Posterior cingulate gyrus (tissue), 11 donors: ENCODE data around the gene TBC1D2B.
"Not testable (repeated sequence)": the region's sequence is repeated elsewhere in the genome, so short reads cannot be mapped to it uniquely, and the experiment has no call there.

Experiments
- DNase-seq, 10 donors: peaks; one replicate each; pipeline versions ENCODE4 v3.0.0 to v3.0.0-alpha.2; 2020 to 2021; ENCODE audit warnings: mixed read lengths in 3 of 10
- intact Hi-C: fragments of 100-400 bp; cut with DNase I; formaldehyde crosslinking; loops from one replicate; pipeline ENCODE4 v1.15.1; 2023

The TBC1D2B gene

GRCh38 chr15:77994893-77995536 is 82.5 kb downstream of the TBC1D2B start:
- DNase-seq = peak in 4 of 10 donors; percentile 1 to 92 (median 38)
- intact Hi-C loops = not testable (repeated sequence)

DNA sequence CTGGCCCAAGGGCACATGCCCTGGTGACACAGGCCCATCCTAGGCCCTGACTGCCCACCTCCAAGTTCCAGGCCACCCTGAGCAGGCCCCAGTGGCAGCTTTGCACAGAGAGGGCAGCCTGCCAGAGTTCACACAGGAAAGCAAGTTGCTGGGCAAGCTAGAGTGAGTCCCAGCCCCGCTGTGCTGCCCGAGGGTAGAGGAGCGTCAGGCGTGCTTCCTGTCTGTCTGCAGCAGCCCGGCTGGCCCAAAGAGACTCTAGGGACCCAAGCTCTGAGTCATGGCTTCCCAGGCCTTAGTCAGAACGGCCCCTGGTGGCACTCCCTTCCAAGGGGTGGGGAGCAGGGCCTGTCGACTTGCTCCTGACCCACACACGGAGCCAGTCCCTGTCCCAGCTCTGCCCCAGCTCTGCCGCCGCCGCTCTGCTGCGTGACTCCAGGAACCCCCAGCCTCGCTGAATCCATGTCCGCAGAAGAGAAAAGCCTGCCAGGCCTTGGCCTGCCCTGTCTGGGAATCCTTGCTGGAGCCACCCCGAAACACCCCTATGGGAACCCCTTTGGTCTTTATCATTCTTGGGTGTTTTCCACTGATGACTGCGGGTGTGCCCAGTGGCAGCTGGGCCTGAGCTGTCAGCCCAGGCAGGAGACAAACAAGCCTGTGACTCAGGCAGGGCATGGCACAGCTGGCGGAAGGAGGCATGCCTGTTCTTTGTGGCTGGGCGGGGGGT is 83.4 kb downstream of the TBC1D2B start:
- DNase-seq = peak in 7 of 10 donors; percentile 23 to 93 (median 49)
- intact Hi-C loops = not testable (repeated sequence)

GRCh38 chr15:77993374-77993911 is 84.1 kb downstream of the TBC1D2B start:
- peak in 2 of 10 donors; percentile 8 to 80 for DNase-seq
- intact Hi-C loops = no loop called here

- intact Hi-C loops = no loop called here
- peak in 2 of 10 donors; percentile 7 to 68 for DNase-seq
Measured at GRCh38 chr15:77992356-77993222, 84.9 kb downstream of the TBC1D2B start.

DNA sequence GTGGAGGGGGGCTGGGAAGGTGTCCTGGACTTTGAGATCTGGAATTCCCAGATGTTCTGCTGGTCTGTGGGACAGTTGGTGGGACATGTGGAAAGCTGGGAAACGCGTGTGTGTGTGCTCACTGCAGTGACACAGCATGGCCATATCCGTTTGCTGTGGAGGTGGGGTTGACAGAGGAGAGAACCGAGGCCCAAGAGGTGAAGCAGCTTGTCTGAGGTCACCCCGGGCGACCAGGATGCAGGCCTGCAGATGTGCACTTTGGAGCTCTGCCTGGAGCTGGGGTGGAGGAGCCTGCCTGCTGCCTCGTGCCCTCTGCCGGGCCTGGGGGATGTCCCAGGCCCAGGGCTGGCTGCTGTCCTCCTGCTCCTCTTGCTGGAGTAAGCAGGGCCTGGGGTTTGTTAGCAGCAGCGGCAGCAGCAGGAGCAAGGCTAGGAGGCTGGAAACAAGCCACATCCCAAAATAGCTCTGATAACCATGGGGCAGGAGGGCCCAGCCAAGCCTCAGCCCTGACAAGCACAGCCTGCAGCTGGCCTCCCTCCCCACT is 85.8 kb downstream of the TBC1D2B start:
- DNase-seq = peak in 7 of 10 donors; percentile 32 to 93 (median 44)

DNA sequence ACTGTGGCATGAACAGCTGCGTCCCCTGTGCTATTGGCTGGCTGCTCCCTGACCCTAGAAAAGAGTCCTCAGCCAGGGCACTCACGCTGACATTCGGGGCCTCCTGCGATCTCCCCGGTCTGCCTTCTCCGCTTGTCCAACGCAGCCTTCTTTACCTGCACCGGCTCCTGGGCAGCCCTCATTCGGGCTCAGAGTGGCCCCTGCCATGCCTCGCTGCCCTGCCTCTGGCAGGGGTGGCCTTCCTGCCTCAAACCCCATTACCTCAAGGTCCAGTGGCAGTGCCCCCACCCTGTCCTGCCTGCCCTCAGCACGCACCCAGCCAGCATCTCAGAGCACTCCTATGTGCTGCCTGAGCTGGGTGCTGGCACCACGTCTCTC is 86.5 kb downstream of the TBC1D2B start:
- peak in 2 of 10 donors; percentile 7 to 40 for DNase-seq
- intact Hi-C loops = no loop called here

More for the DNA sequence above, 85.8 kb downstream of the TBC1D2B start:
- intact Hi-C loops = not testable (repeated sequence)

DNA sequence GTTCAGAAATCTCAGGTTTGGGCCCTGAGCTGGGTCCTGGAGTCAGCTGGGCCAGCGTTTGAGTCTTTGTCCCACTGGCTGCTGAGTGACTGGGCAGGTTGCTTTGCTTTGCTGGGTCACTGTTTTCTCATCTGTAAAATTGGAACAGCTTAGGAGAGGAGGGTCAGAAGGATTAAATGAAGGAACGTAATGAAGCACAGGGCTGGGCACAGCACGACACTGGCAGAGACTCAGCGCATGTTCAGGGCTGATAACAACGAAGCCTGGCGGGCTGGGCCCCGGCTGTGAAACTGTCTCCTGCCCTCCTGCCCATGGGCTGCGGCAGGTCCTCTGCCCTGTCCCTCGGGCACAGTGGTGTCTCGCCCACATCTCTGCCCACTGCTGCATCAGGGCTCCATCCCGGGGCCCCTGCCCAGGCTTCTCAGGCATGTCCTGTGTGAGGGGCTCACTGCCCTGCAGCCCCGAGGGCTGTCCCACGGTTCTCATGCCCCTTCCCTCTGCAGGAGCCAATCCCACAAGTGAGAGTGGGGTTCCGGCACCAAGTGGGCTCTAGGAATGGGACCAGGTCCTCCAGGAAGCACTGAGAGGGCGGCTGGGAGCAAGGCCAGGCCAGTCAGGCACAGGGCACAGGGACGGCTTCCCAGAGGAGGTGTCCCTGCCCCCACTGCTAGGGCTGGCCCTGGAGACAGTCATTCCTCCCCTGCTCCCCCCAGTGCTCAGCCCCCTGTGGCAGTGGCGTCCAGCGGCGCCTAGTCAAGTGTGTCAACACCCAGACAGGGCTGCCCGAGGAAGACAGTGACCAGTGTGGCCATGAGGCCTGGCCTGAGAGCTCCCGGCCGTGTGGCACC is 88.0 kb downstream of the TBC1D2B start:
- intact Hi-C loops = no loop called here
- DNase-seq = peak in 1 of 10 donors; percentile 66

- intact Hi-C loops = no loop called here
- DNase-seq = peak in 1 of 10 donors; percentile 80
Measured at GRCh38 chr15:77988347-77989295, 88.9 kb downstream of the TBC1D2B start.

DNA sequence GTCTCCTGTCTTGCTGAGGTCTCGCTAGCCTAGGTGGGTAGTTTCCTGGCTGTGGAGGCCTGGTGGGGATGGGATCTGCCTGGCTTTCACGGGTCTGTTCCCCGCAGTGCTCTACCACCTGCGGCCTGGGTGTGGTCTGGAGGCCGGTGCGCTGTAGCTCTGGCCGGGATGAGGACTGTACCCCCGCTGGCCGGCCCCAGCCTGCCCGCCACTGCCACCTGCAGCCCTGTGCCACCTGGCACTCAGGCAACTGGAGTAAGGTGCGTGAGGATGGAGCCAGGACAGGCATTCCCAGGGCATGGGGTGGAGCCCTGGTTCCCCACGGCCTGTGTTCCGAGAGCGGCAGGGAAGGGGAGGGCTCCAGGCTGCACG is 89.8 kb downstream of the TBC1D2B start:
- DNase-seq = peak in 1 of 10 donors; percentile 67
- intact Hi-C loops = not testable (repeated sequence)

GRCh38 chr15:77986891-77987764 is 90.4 kb downstream of the TBC1D2B start:
- DNase-seq = peak in 2 of 10 donors; percentile 72 to 73
- intact Hi-C loops = no loop called here

DNA sequence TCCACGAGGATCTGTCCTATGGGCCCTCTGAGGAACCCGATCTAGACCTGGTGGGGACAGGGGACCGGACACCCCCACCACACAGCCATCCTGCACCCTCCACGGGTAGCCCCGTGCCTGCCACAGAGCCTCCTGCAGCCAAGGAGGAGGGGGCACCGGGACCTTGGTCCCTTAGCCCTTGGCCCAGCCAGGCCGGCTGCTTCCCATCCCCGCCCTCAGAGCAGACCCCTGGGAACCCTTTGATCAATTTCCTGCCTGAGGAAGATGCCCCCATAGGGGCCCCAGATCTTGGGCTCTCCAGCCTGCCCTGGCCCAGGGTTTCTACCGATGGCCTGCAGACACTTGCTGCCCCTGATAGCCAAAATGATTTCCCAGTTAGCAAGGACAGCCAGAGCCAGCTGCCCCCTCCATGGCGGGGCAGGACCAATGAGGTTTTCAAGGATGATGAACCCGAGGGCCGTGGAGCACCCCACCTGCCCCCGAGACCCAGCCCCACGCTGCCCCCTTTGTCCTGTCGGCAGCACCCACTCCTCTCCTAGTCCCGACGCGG is 91.5 kb downstream of the TBC1D2B start:
- intact Hi-C loops = no loop called here
- peak in 2 of 10 donors; percentile 65 to 75 for DNase-seq

GRCh38 chr15:77985031-77985930 is 92.2 kb downstream of the TBC1D2B start:
- intact Hi-C loops = no loop called here
- peak in 2 of 10 donors; percentile 72 for DNase-seq

DNA sequence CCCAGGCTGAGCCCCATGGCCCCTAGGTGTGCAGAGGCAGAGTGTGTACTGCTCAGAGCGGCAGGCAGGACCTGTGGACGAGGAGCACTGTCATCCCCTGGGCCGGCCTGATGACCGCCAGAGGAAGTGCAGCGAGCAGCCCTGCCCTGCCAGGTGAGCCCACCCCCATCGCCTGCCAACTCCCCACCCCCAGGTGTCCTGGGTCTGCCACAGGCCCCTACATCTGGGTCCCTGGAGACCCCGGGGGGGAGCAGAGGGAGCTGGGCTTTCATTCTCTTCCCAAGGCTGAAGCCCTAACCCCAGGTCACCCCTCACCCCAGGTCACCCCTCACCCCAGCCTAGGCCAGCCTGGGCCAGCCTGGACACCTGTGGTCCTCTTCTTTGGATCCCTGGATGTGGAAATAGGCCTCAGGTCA is 93.1 kb downstream of the TBC1D2B start:
- intact Hi-C loops = no loop called here
- DNase-seq = peak in 1 of 10 donors; percentile 22

DNA sequence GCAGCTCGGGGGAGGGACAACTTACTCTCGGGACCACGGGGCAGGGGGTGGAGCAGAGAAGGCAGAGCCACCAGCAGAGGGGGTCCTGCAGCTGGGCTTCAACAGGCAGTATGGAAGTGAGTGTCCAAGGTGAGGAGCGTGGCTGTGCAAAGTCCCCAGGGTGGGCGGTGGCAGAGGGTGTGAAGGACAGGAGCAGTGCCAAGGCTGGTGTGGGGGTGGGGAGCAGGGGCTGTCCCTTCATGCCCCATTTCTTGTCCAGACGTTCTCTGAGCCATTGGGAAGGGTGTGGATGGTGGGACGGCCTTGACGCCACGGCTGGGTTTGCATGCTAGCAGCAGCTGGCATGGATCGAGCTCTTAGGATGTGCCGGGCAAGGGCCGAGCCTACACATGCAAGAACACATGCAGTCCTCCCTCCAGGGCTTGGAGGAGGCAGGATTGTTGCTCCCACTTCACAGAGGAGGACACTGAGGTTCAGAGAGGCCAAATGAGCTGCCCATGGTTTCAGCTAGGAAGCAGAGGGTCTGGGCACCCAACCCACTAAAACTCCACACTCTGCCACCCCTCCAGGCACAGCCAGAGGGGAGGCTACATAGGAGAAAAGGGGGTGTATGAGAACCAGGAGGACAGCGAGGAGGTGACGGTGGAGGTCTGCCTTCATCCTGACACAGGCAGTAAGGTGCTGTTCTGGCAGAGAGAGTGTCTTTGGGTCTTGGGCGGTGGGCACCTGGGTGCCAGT is 93.6 kb downstream of the TBC1D2B start:
- DNase-seq = peak in 2 of 10 donors; percentile 69 to 78
- intact Hi-C loops = no loop called here

- peak in 2 of 10 donors; percentile 57 to 80 for DNase-seq
- intact Hi-C loops = no loop called here
Measured at GRCh38 chr15:77983091-77983707, 94.3 kb downstream of the TBC1D2B start.
